SW480 (cell line): ENCODE data around the gene SLC31A2.
A peak's percentile ranks its signal among the peaks of the same experiment; 100 is the strongest.

ENCODE experiments used
- DNase-seq: peaks from one replicate; pipeline ENCODE4 v3.0.0-alpha.2; 2016; ENCODE audit warnings: low spot score

SLC31A2 gene

DNA sequence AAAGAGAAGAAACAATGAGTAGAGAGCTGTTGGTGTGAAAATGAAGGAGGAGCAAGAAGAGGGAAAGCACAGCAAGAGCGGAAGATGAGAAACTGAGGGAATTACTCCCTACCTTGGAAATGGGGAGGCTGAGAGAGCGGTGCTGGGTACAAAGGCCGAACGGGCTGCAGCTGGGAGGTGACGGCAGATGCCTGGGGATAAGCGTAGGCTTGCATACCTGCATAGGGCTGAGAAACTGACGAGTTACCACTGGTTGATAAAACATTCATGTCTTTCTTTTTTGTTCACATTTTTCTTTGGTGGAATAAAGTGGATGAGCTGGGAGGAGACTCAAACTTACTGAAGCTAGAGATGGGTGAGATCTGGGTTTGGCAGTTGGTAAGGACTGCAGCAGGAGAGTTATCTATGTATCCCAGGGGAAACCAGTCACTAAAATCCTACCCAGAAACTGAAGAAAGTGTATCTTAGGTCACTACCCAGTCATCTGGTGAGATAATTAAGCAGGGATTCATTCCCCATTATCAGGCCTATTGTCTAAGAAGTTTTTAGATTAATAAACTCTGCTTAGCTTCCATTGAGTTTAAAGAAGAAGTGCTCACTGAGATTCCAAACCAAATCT lies 35.4 kb downstream of the SLC31A2 start:
- DNase-seq = no peak

DNA sequence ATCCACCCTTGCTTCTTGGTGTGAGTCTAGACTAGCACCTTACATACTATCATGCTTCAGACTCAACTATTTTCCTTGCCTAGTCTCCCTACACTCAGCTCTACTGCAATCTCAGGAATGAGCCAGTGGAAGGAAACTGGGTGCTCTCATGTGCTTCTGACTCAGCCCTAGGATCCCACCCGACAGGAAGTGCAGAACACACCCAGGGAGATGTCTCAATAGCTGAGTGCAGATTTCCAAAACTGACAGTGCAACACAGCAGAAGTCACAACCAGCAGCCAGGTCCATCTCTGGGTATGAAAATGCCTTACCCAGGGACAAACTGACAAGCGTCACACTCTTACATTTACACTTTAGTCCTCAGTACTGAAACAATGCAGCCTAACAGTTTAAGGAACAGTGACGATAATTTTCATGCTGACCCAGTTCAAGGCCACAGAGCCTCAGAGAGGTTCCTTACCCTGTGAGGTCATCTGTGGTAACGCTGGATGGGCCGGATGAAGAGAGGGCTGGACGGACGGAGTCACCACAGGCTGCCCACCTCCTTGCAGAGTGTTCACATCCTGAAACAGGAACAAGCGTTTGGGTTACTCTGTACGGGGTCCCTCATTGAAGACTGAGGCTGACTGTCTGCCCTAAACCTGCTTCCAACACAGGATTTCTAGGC lies 37.3 kb downstream of the SLC31A2 start:
- peak; percentile 39 for DNase-seq

DNA sequence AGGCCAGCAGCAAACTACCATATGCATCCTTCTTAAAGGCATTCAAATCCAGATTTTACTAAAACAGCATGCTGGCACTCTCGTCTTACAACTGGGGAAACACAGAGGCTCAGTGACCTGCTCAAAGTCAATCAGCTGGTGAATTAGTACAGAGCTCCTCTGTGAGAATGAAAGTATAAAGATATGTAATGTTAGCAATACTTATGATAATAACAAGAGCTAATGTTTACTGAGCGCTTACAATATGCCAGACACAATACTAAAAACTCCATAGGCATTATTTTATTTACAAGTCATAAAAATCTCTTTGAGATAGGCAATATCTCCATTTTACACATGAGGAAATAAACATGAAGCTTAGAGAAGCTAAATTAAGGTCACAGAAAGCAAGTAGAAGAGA lies 41.6 kb downstream of the SLC31A2 start:
- no peak for DNase-seq

DNA sequence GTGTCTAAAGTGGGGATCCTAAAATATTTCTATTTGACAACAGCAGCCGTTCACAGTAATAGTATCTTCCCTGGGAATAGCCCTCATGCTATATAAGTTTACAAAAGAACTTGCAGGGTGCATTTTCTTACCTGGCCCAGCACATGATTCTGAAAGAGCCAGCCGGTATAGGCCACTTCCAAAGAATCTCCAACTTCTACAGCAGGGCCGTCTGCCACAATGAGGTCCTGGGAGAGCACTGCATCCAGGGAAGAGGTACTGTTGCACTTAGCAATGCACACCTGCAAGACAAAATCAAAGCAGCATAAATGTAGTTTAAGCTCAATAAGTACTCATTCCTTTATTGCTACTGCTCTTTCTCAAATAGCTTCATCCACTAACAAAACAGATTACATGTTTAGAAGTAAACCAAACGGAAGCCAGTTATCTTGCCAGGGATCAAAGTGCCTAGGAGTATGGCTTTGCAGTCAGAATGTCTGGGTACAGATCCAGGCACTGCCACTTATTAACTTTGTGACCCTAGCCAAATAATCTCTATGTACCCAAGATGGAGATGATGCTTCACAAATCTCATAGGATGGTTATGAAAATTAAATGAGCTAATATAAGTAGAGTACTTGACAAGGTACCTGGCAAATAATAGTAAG lies 49.0 kb downstream of the SLC31A2 start:
- no peak for DNase-seq

DNA sequence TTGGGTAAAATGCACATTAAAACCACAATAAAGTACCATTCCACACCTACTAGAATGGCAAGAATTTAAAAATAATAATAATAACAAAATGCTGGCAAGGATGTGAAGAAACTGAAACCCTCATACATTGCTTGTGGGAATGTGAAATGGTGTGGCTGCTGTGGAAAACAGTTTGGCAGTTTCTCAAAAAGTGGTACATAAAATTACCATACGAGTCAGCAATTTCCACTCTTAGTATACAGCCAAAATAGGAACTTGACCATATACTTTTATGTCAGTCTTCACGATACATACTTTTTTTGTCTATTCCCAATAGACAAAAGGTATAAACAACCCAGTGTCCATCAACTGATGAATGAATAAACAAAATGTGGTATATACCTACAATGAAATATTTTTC lies 54.6 kb downstream of the SLC31A2 start:
- no peak for DNase-seq

- no peak for DNase-seq
Observed at GRCh38 chr9:113205861-113206260, 55.1 kb downstream of the SLC31A2 start.

DNA sequence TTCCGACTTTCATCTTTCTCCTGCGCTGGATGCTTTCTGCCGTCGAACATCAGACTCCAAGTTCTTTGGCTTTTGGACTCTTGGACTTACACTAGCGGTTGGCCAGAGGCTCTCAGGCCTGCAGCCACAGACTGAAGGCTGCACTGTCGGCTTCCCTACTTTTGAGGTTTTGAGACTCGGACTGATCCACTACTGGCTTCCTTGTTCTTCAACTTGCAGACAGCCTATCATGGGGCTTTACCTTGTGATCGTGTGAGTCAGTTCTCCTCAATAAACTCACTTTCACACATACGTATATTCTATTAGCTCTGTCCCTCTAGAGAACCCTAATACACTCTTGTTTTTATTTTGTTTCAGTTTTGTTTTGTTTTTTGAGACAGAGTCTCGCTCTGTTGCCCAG lies 60.0 kb downstream of the SLC31A2 start:
- no peak for DNase-seq
